ENCODE measurements around the gene SPATA4.

GRCh38 chr4:176195184-176195978 lies at the start of gene SPATA4:
- TF ChIP-seq, protein P1, sequence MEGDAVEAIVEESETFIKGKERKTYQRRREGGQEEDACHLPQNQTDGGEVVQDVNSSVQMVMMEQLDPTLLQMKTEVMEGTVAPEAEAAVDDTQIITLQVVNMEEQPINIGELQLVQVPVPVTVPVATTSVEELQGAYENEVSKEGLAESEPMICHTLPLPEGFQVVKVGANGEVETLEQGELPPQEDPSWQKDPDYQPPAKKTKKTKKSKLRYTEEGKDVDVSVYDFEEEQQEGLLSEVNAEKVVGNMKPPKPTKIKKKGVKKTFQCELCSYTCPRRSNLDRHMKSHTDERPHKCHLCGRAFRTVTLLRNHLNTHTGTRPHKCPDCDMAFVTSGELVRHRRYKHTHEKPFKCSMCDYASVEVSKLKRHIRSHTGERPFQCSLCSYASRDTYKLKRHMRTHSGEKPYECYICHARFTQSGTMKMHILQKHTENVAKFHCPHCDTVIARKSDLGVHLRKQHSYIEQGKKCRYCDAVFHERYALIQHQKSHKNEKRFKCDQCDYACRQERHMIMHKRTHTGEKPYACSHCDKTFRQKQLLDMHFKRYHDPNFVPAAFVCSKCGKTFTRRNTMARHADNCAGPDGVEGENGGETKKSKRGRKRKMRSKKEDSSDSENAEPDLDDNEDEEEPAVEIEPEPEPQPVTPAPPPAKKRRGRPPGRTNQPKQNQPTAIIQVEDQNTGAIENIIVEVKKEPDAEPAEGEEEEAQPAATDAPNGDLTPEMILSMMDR (IDR thresholded peaks at IDR 0.05; ENCODE audit: low read length) = no peak
- TF ChIP-seq EZH2 (optimal IDR thresholded peaks at IDR 0.05; ENCODE audit: low read depth, low read length) = no peak
- TF ChIP-seq EZH2phosphoT487 (IDR thresholded peaks at IDR 0.05; ENCODE audit: low read length) = no peak

Measured in MM.1S (cell line).